Stimulated activated CD8-positive, alpha-beta memory T cell treated with anti-CD3 and anti-CD28 coated beads, Interleukin-7, amount 100 ng/mL, for 24 hours (primary cell): ENCODE measurements around the gene ADAMTS16.

Source experiments
- DNase-seq: peaks from one replicate; pipeline ENCODE4 v3.0.0-alpha.2; 2020; ENCODE audit warnings: low read depth

Gene ADAMTS16

GRCh38 chr5:5344606-5345005 lies 204.5 kb downstream of the ADAMTS16 start:
- no peak for DNase-seq

GRCh38 chr5:5347442-5347841 lies 207.3 kb downstream of the ADAMTS16 start:
- no peak for DNase-seq

- no peak for DNase-seq
Measured at GRCh38 chr5:5348135-5348534, 208.0 kb downstream of the ADAMTS16 start.

GRCh38 chr5:5348576-5348975 lies 208.4 kb downstream of the ADAMTS16 start:
- DNase-seq, result no peak

- no peak for DNase-seq
Measured at GRCh38 chr5:5350101-5350500, 210.0 kb downstream of the ADAMTS16 start.

- no peak for DNase-seq
Measured at GRCh38 chr5:5351288-5351979, 211.3 kb downstream of the ADAMTS16 start.

GRCh38 chr5:5352675-5353074 lies 212.5 kb downstream of the ADAMTS16 start:
- DNase-seq, result no peak

- no peak for DNase-seq
Measured at GRCh38 chr5:5353681-5354080, 213.6 kb downstream of the ADAMTS16 start.

GRCh38 chr5:5356765-5357164 lies 216.6 kb downstream of the ADAMTS16 start:
- no peak for DNase-seq

GRCh38 chr5:5359618-5360017 lies 219.5 kb downstream of the ADAMTS16 start:
- no peak for DNase-seq

GRCh38 chr5:5360363-5360940 lies 220.3 kb downstream of the ADAMTS16 start:
- DNase-seq, result no peak

GRCh38 chr5:5360941-5361520 lies 220.9 kb downstream of the ADAMTS16 start:
- no peak for DNase-seq

- DNase-seq, result no peak
Measured at GRCh38 chr5:5363045-5363444, 222.9 kb downstream of the ADAMTS16 start.

GRCh38 chr5:5364932-5365331 lies 224.8 kb downstream of the ADAMTS16 start:
- no peak for DNase-seq

GRCh38 chr5:5367739-5368138 lies 227.6 kb downstream of the ADAMTS16 start:
- no peak for DNase-seq

- no peak for DNase-seq
Measured at GRCh38 chr5:5369051-5369605, 229.0 kb downstream of the ADAMTS16 start.
